GM10847 (cell line): Measurements from ENCODE around the gene TMEM145.

Experiments used
- POLR2A ChIP-seq: IDR thresholded peaks from 2 replicates; pipeline ENCODE4 v1.6.1; 2011; ENCODE audit not compliant: insufficient read length; ENCODE audit errors: extremely low read depth

The TMEM145 gene

GRCh38 chr19:42353341-42354015 is 40.4 kb downstream of the TMEM145 start:
- TF ChIP-seq POLR2A = no peak

DNA sequence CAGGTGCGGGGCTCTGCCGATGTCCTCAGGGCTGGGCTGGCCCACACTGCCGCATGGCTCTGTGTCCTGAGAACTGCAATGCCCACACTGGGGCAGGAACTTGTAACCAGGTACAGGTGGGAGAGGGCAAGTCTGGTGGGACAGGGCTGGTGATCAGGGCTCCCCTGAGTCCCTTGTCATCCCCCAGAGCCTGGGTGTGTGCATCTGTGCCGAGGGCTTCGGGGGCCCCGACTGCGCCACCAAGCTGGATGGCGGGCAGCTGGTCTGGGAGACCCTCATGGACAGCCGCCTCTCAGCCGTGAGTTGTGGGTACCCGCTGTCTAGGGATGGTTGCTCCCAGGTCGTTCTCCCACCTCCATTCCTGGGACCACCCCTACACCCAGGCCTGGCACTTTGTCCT is 42.8 kb downstream of the TMEM145 start:
- no peak for TF ChIP-seq POLR2A

GRCh38 chr19:42356686-42357085 is 43.6 kb downstream of the TMEM145 start:
- no peak for TF ChIP-seq POLR2A

DNA sequence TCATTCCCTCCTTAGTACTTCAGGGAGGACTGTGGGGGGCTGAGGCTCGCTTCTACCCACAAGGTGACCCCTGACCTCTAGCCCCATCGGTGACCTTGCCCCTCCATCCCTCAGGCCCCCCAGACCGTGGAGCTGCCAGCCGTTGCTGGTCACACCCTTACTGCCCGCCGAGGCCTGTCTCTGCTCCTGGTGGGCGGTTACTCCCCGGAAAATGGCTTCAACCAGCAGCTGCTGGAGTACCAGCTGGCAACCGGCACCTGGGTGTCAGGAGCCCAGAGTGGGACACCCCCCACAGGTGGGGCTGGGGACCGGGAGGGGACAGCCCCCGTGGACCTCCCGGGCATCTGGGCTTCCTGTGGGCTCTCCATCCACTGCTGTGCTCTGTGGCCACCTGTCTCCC is 44.2 kb downstream of the TMEM145 start:
- TF ChIP-seq POLR2A = no peak

DNA sequence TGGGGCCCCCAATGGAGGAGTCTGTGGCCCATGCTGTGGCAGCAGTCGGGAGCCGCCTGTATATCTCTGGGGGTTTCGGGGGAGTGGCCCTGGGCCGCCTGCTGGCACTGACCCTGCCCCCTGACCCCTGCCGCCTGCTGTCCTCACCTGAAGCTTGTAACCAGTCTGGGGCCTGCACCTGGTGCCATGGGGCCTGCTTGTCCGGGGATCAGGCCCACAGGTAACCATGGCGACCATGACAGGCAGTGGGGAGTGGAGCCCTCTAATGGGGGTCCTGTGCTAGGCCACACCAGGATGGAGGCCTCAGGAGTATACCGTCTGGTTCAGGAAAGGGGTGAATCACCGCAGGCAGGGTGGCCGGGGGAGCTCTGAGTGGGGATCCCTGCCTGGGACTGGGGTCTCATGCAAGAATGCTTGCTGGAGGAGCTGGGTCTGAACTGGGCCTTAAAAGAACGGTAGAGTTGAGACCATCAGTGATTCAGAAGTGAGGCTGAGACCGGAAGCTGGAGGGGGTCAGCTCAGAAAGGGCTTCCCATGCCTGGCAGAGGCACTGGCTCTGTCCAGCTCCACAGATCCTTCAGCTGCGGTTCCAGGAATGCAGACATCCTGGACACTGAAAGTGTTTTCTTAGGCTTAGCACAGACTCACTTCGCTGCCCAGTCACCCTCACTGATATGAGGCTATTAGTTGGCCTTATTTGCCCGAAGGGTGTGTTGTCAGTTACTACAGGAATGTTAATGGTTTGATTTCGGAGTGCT is 47.9 kb downstream of the TMEM145 start:
- no peak for TF ChIP-seq POLR2A

DNA sequence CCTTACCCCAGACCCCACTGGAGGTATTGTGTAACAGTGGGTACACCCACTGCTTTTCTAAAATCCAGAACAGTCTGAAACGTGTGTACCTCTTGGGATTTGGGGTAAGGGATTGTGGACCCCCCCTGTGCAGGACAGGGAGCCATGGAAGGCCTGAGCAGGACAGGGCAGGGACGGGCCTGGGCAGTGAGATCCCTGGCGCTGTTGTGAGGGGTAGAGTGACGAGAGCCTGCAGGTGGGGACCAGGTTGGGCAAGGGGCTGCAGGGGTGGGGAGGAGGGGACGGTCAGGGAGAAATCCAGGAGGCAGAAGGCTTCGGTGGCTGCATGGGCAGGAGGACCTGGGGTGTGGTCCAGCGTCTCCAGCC is 48.4 kb downstream of the TMEM145 start:
- no peak for TF ChIP-seq POLR2A

- no peak for TF ChIP-seq POLR2A
Measured at GRCh38 chr19:42362342-42362741, 49.2 kb downstream of the TMEM145 start.

DNA sequence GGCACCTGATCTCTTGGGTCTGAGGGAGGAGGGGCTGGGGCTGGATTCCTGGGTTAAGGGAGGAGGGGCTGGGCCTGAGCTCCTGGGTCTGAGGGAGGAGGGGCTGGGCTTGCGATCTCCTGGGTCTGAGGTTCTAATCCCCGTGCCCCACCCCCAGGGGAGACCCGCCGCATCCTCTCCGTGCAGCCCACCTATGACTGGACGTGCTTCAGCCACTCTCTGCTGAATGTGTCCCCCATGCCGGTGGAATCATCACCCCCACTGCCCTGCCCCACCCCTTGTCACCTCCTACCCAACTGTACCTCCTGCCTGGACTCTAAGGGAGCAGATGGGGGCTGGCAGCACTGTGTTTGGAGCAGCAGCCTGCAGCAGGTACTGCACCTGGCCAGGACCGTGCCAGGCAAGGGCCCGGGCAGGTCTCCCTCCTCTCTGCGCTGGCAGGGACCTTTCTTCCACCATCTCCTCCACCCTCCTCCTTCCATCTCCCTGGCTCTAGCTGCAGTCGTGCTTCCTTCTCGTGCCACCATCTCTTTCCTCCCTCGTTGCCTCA is 49.9 kb downstream of the TMEM145 start:
- no peak for TF ChIP-seq POLR2A

- no peak for TF ChIP-seq POLR2A
Measured at GRCh38 chr19:42363614-42364346, 50.7 kb downstream of the TMEM145 start.

GRCh38 chr19:42366673-42367072 is 53.6 kb downstream of the TMEM145 start:
- no peak for TF ChIP-seq POLR2A

GRCh38 chr19:42367929-42368328 is 54.8 kb downstream of the TMEM145 start:
- TF ChIP-seq POLR2A = no peak

DNA sequence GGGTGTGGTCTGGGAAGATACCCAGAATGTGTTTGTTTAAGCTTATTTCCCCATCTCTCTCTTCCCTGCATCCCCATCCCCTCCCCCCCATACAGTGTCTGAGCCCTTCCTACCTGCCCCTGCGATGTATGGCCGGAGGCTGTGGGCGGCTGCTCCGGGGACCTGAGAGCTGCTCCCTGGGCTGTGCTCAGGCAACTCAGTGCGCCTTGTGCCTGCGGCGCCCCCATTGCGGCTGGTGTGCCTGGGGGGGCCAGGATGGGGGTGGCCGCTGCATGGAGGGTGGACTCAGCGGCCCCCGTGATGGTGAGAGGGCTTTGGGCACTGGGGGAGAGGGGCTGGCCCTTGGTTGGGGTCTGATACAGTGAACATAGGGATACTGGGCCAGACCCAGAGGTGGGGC is 55.3 kb downstream of the TMEM145 start:
- no peak for TF ChIP-seq POLR2A

- no peak for TF ChIP-seq POLR2A
Measured at GRCh38 chr19:42368765-42369164, 55.7 kb downstream of the TMEM145 start.

GRCh38 chr19:42369433-42370067 is 56.4 kb downstream of the TMEM145 start:
- no peak for TF ChIP-seq POLR2A

DNA sequence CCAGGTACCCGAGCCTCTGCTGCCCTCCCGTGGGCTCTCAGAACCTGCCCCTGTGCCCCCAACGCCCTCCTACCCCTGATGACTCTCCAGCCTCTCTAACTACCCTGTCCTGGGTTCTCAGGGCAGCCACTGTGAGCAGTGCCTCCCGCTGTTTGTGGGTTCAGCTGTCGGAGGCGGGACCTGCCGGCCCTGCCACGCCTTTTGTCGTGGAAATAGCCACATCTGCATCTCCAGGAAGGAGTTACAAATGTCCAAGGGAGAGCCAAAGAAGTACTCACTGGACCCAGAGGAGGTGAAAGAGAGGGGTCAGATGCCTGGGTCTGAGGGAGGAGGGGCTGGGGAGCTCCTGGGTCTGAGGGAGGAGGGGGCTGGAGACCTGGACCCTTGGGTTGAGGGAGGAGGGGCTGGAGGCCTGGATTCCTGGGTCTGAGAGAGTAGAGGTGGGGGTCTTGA is 57.0 kb downstream of the TMEM145 start:
- TF ChIP-seq POLR2A = no peak

GRCh38 chr19:42370626-42371175 is 57.6 kb downstream of the TMEM145 start:
- TF ChIP-seq POLR2A = no peak
